Bronchial epithelial cell (primary cell): ENCODE measurements around the gene ABR. TPM values are rescaled to one million over a fixed set of nuclear protein-coding genes. Genes with fewer than 3 reads are reported as not detected.

Source experiments
- DNase-seq: peaks from one replicate; pipeline ENCODE4 v3.0.0-alpha.2; 2010; ENCODE audit warnings: low read depth
- FAIRE-seq: peaks from 2 replicates; lab custom pipeline; 2011; peaks lifted over from hg19 to GRCh38; lab: Jason Lieb, UNC
- H3K27me3 ChIP-seq: 2 replicates; pipeline ENCODE4 v1.5.1; 2011; ENCODE audit warnings: low read length; ENCODE audit not compliant: control insufficient read depth, insufficient read depth
- H3K36me3 ChIP-seq: 2 replicates; pipeline ENCODE4 v1.5.1; 2011; ENCODE audit warnings: low read length; ENCODE audit not compliant: control insufficient read depth, insufficient read depth
- H3K4me3 ChIP-seq: 2 replicates; pipeline ENCODE4 v1.5.1; 2011; ENCODE audit warnings: mild to moderate bottlenecking, low read depth, low read length, control low read depth
- total RNA-seq: library from RNA; depleted of rRNA; stranded (reverse); fragments of >200 nt; gene quantifications from 2 replicates; pipeline ENCODE4 v1.2.1, GENCODE V29; 2014
- TF ChIP-seq, protein P1 (sequence below): IDR thresholded peaks from 2 replicates; pipeline ENCODE4 v1.5.1; 2011; ENCODE audit warnings: mild to moderate bottlenecking, moderate library complexity, low read length, control low read depth, inconsistent platforms; ENCODE audit not compliant: insufficient read depth, severe bottlenecking

Gene ABR
- total RNA-seq, 1 donor from 2014 or later = 18.7 TPM

DNA sequence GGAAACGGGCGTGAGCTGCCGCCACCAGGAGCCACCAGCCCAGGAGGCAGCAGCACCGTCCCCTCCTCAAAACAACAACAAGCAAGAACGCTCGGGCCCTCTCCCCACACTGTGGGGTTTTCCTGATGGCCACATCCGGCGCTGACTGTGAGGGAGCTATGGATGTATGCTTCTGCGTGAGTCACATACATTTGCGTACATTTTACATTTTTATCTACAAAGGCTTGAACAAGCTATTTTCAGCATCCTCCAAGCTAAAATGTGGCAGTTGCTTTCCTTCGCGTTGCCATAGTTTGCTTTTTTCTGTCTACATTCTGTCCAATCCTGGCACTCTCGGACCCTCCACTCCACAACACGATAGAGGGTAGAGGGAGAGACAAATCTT is 2.0 kb upstream of the ABR start:
- Histone ChIP-seq H3K27me3 (peaks cover 12% of the 10 kb centered on the region), H3K4me3 (no peak overlapping the region), H3K36me3 (no peaks in the 10 kb centered on the region)
- TF ChIP-seq, protein P1, sequence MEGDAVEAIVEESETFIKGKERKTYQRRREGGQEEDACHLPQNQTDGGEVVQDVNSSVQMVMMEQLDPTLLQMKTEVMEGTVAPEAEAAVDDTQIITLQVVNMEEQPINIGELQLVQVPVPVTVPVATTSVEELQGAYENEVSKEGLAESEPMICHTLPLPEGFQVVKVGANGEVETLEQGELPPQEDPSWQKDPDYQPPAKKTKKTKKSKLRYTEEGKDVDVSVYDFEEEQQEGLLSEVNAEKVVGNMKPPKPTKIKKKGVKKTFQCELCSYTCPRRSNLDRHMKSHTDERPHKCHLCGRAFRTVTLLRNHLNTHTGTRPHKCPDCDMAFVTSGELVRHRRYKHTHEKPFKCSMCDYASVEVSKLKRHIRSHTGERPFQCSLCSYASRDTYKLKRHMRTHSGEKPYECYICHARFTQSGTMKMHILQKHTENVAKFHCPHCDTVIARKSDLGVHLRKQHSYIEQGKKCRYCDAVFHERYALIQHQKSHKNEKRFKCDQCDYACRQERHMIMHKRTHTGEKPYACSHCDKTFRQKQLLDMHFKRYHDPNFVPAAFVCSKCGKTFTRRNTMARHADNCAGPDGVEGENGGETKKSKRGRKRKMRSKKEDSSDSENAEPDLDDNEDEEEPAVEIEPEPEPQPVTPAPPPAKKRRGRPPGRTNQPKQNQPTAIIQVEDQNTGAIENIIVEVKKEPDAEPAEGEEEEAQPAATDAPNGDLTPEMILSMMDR = no peak
- DNase-seq (peak; percentile 41), FAIRE-seq (no peak)

DNA sequence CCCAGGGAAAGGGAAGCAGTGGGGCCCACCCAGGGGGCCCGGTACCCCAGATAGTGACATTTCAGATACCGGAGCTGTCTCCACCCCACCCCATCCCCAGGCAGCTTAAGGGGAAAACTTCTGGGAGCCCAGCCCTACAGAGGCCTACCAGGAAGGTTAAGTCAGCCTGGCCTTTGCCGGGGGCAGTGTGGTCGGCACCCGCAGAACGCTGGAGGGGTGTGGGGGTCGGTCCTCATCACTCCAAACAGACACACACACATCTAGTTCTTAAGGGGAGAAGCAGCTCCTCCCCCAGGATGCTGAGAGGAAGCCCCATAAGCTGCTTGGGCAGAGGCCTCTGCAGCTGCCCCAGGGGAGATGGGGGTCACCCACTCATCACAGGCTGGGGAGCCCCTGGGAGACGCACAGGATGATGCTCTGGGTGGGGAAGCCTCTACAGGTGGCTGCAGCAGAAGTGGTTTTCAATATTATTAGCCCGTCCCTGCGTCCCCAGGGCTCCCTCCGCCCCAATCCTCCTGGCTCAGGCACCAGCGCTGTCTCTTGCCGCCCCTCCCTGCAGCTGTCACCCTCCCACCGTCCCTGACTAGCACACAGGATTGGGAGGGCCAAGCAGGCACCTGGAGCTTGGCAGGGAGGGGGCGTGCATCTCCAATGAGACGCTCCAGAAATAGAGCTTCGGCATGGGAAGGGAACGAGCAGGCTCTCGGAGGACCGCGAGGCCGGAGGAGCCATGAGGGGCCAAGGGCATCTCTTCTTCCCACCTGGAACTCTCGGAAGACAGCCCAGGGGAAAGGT is 1.4 kb upstream of the ABR start:
- no peak for DNase-seq
- H3K27me3 ChIP-seq = peaks cover 12% of the 10 kb centered on the region
- H3K36me3 ChIP-seq = no peaks in the 10 kb centered on the region
- FAIRE-seq = no peak
- H3K4me3 ChIP-seq = no peak overlapping the region
- TF ChIP-seq, protein P1 = no peak

DNA sequence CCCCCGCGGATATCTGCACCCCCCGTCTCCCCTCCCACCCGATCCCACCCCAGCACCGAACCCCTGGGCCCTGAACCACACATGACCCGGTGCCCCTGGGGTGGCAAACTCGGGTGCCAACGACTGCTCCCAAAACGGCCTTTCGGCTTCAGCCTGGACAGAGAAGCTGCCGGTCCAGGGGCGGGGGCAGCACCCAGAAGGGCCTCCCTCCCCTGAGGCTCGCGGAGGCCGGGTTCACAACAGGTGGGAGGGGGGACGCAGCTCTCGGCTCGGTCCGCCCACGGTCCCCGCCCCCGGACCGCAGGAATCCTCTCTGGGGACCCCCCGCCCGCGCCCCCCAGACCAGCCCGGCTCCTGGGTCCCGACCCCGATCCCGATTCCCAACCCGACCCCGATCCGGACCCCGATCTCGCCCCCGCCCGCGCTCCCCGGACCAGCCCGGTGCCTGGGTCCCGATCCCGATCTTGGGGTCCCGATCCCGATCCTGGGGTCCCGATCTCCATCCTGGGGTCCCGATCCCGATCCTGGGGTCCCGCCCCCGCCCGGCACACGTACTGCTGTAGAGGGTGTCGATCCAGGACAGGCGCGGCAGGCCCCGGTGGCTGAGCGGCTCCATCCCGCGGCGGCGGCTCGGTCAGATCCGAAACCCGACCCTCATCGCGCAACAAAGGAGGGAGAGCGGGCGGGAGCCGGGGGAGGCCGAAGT is 516 bp downstream of the ABR start:
- peak overlapping the region; percentile 60 for H3K4me3 ChIP-seq
- TF ChIP-seq, protein P1 = no peak
- FAIRE-seq (no peak), DNase-seq (no peak)
- peaks cover 14% of the 10 kb centered on the region for H3K27me3 ChIP-seq
- no peaks in the 10 kb centered on the region for H3K36me3 ChIP-seq

DNA sequence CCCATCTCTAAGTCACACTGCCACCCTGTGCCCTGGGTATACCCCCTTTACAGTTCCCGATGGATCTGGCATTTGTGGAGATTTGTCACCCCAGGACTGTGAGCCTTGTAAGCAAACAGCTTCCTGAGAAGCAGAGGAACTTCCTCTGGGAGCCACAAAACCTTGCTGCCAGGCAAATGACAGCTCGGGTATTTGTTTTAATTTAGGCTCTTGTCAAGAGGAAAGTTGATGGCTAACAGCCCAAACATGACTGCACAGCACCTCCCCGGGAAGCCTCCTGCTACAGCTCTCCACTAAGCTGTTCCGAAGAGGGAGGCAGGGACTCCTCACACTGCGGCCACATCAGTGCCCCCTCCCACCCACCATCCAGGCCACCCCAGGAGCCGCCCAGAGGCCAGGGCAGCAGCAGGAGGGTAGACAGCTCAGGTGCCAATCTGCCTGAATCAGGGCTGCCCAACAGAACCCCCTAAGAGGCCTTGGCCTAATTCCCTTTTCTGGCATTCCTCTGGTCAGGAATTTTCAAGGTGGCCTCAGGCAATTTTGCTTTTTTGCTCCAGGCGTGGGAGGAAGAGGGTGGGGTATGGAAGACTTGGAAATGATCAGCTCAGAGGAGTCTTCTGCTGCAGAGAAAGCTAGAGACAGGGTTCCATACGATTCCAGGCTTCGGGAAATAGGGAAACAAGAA is 2.6 kb downstream of the ABR start:
- H3K36me3 ChIP-seq = no peaks in the 10 kb centered on the region
- DNase-seq = no peak
- no peak for FAIRE-seq
- no peak overlapping the region for H3K4me3 ChIP-seq
- TF ChIP-seq, protein P1 = no peak
- H3K27me3 ChIP-seq = peaks cover 10% of the 10 kb centered on the region

DNA sequence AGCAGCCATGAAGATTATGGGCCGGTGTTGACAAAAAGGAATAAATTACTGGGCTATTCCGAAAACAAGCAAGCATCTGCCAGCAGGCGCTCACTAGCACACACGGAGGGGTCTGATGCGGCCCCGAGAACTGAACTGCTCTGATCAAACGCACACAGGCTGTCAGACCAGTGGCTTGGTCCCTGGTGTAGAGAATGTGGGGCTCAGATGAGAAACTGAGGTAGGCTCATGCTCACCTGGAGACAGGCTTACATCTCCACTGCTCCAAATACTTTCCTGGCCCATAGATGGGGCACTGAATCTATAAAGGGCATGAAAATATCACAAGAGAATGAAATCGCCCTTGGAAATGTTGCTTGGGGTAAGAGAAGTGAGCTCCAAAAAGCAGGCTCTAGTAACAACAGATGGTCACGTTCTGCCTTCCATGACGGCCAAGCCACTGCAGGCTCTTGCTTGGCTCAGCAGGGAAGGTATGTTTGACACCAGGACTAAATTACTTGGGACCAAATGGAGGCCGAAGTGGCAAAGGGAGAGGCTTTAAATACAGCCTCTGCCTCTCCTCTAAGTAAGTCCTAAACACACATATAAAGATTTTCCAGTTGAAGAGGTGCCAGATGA is 5.4 kb downstream of the ABR start:
- DNase-seq = no peak
- no peak overlapping the region for H3K4me3 ChIP-seq
- H3K27me3 ChIP-seq = peaks cover 1% of the 10 kb centered on the region
- TF ChIP-seq, protein P1 = no peak
- no peak for FAIRE-seq
- H3K36me3 ChIP-seq = no peaks in the 10 kb centered on the region
